Stomach (tissue), 9 donors: Measurements from ENCODE around the gene C3orf20. TPM values are rescaled to one million over a fixed set of nuclear protein-coding genes. Genes with fewer than 3 reads are reported as not detected.

Experiments
- DNase-seq, 2 donors: peaks; one replicate each; pipeline versions ENCODE4 v3.0.0 to v3.0.0-alpha.2; 2013 to 2019
- H3K27ac ChIP-seq, 5 donors: fragments of 200-600 bp in 4 of 5; sonication (generic) in 4 of 5; one replicate each; pipeline ENCODE4 v1.5.1; 2013 to 2019; ENCODE audit warnings: mild to moderate bottlenecking in 1 of 5, moderate library complexity in 1 of 5
- H3K27me3 ChIP-seq, 3 donors: fragments of 200-600 bp; sonication (generic); one replicate each; pipeline ENCODE4 v1.5.1; 2017 to 2019; ENCODE audit warnings: mixed run types in 1 of 3
- H3K36me3 ChIP-seq, 4 donors: fragments of 200-600 bp; sonication (generic); 1 replicate in 3 of 4; 2 replicates in 1 of 4; pipeline ENCODE4 v1.5.1; 2016 to 2019
- H3K4me1 ChIP-seq, 4 donors: fragments of 200-600 bp; sonication (generic); one replicate each; pipeline ENCODE4 v1.5.1; 2016 to 2019
- H3K4me3 ChIP-seq, 4 donors: fragments of 200-600 bp; sonication (generic) in 3 of 4; one replicate each; pipeline ENCODE4 v1.5.1; 2016 to 2019; ENCODE audit warnings: mild to moderate bottlenecking in 1 of 4
- H3K9me3 ChIP-seq, 4 donors: fragments of 200-600 bp; sonication (generic); one replicate each; pipeline ENCODE4 v1.5.1; 2016 to 2019
- EP300 ChIP-seq: sonication (generic); formaldehyde crosslinking; IDR thresholded peaks from one replicate; pipeline ENCODE4 v1.6.1; 2017; ENCODE audit warnings: antibody characterized with exemption
- POLR2A ChIP-seq, 4 donors: fragments of 450-650 bp; IDR thresholded peaks; one replicate each; pipeline ENCODE4 v1.6.1; 2016; ENCODE audit warnings: antibody characterized with exemption in 4 of 4, control low read depth in 2 of 4, mild to moderate bottlenecking in 1 of 4, moderate library complexity in 1 of 4
- POLR2AphosphoS5 ChIP-seq, 3 donors: sonication (generic); formaldehyde crosslinking; IDR thresholded peaks; one replicate each; pipeline ENCODE4 v1.6.1; 2016; ENCODE audit warnings: antibody characterized with exemption in 3 of 3
- WGBS, 5 donors: extraction: QIAGEN DNeasy Blood & Tissue Kit in 3 of 5; methylation state at CpG; one replicate each; pipeline versions ENCODE4 v1.1.5 to v1.1.7; 2013 to 2018; 5-methylcytosine and 5-hydroxymethylcytosine counted together
- intact Hi-C: fragments of 100-400 bp; cut with DNase I; formaldehyde crosslinking; loops from one replicate; pipeline ENCODE4 v1.15.1; 2023; ENCODE audit warnings: low total_unique reads
- polyA plus RNA-seq, 3 donors: library from polyadenylated mRNA; stranded (reverse); fragments of 200-250 nt; gene quantifications; one replicate each; pipeline ENCODE4 v1.2.3, GENCODE V29; 2013
- total RNA-seq, 5 donors: library from RNA; depleted of rRNA; stranded (reverse); fragments of >200 nt; gene quantifications; one replicate each; pipeline versions ENCODE4 v1.1.0 to v1.2.3, GENCODE V29; 2014 to 2016
- TF ChIP-seq, protein P1 (sequence below), 7 experiments: fragments of 450-650 bp in 4 of 7; fragments of 200-600 bp in 3 of 7; sonication (generic) in 3 of 7; IDR thresholded peaks; one replicate each; pipeline ENCODE4 v1.5.1; 2016 to 2019; ENCODE audit warnings: antibody characterized with exemption in 7 of 7, control low read depth in 2 of 7, mild to moderate bottlenecking in 1 of 7
- donor health status: healthy with polysubstance abuse.
- donor health status: Bipolar disorder and iron deficiency.
- donor health status: healthy.

The C3orf20 gene
- total and polyA plus RNA-seq, 8 donors: 0.37 TPM; not detected in 7

DNA sequence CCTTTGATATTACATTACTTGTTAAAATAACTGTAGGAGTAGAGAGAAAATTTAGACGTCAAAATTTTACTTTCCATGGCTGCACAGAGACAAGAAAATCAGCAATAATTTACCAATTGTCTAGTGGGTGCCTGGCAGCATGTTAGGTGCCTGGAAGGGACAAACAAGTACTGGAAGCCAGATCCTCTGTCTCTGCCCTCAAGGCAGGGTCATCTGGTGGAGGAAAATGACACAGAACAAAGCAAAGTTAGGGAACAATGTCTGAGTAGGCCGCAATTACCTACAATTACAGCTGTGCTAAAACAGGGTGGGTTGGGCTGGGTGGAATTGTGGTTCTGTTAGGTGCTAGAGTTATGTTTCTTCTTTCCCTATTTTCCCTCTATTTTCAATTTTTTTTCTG lies 16.0 kb upstream of the C3orf20 start:
- Histone ChIP-seq H3K9me3 (no peaks in the 10 kb centered on the region), H3K4me3 (no peak overlapping the region), H3K4me1 (peaks cover 4 to 8% (median 6%) of the 10 kb centered on the region in 4 donors), H3K27me3 (no peaks in the 10 kb centered on the region), H3K27ac (no peak overlapping the region), H3K36me3 (peaks cover 94 to 98% (median 96%) of the 10 kb centered on the region in 4 donors)
- intact Hi-C loops: no loop called here
- TF ChIP-seq POLR2AphosphoS5 (IDR thresholded peaks at IDR 0.05) (no peak), POLR2A (IDR thresholded peaks at IDR 0.05) (no peak), EP300 (no peak)
- TF ChIP-seq, protein P1, sequence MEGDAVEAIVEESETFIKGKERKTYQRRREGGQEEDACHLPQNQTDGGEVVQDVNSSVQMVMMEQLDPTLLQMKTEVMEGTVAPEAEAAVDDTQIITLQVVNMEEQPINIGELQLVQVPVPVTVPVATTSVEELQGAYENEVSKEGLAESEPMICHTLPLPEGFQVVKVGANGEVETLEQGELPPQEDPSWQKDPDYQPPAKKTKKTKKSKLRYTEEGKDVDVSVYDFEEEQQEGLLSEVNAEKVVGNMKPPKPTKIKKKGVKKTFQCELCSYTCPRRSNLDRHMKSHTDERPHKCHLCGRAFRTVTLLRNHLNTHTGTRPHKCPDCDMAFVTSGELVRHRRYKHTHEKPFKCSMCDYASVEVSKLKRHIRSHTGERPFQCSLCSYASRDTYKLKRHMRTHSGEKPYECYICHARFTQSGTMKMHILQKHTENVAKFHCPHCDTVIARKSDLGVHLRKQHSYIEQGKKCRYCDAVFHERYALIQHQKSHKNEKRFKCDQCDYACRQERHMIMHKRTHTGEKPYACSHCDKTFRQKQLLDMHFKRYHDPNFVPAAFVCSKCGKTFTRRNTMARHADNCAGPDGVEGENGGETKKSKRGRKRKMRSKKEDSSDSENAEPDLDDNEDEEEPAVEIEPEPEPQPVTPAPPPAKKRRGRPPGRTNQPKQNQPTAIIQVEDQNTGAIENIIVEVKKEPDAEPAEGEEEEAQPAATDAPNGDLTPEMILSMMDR (IDR thresholded peaks at IDR 0.05): no peak
- WGBS, 5 donors: 90 to 100% (median 92%) methylated on average over 2 of the region's 2 CpGs
- no peak for DNase-seq

DNA sequence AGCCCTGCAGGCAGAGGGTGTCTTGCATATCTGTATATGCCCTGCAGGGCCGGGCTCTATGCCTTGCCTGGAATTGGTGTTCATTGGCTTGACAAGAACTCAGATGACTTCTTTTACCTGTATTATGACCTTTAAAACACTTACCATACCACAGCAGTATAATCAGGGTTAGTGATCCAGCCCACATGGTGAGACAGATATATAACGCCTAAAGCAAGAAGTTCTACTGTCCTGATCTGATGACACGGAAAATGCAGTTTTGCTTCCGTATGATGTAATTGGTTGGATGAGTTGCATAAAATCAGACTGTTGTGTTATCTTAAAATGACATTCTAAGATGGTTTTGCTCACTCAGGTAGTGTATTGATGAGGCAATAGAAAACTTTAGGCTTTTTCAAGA lies 14.0 kb upstream of the C3orf20 start:
- DNase-seq: no peak
- intact Hi-C loops: no loop called here
- Histone ChIP-seq H3K27ac (no peak overlapping the region), H3K9me3 (no peaks in the 10 kb centered on the region), H3K4me1 (peaks cover 0 to 3% (median under 1%) of the 10 kb centered on the region in 4 donors), H3K36me3 (peaks cover 97 to 100% (median 100%) of the 10 kb centered on the region in 4 donors), H3K4me3 (no peak overlapping the region), H3K27me3 (no peaks in the 10 kb centered on the region)
- WGBS, 5 donors: 69 to 95% (median 82%) methylated on average over 4 of the region's 4 CpGs
- TF ChIP-seq, protein P1 (IDR thresholded peaks at IDR 0.05): no peak
- TF ChIP-seq EP300 (no peak), POLR2A (IDR thresholded peaks at IDR 0.05) (no peak), POLR2AphosphoS5 (IDR thresholded peaks at IDR 0.05) (no peak)

DNA sequence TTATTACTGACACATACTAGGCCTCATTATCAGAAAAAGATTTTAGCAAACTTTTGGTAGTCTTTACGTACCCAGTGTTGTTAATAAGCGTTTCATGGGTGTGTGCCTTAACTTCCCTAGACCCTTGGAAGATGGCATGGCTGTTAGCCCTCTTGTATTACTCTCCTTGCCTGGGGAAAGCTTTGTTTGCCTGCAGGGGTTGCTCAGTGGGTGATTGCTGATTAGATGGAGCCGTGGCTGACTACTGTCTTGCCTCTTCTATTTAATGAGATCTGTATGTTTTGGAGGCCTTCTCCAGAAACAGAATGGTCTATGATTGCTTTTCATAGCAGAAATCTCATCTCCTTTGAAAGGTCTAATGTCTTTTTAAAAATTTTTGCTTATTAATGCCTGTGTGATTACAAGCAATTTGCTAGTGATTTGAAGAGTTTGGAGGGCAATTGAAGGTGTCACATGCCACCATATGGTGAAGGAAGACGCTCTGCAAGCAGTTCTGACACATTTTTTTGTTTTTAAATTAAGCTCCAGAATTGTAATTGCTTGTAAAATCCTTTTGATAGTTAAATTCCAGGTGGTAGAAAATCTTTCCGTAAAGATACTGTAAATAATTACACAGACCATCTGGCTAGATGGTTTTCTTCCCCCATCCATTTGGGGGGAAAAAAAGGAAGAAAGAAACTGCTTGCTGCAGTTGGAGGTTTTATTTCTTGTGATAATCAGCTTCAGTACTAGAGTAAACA lies 11.4 kb upstream of the C3orf20 start:
- intact Hi-C loops: no loop called here
- WGBS, 5 donors: 63 to 70% (median 63%) methylated on average over 5 of the region's 5 CpGs
- TF ChIP-seq EP300: no peak
- TF ChIP-seq POLR2A (IDR thresholded peaks at IDR 0.05): no peak
- TF ChIP-seq, protein P1 (IDR thresholded peaks at IDR 0.05): no peak
- no peak for TF ChIP-seq POLR2AphosphoS5 (IDR thresholded peaks at IDR 0.05)

DNA sequence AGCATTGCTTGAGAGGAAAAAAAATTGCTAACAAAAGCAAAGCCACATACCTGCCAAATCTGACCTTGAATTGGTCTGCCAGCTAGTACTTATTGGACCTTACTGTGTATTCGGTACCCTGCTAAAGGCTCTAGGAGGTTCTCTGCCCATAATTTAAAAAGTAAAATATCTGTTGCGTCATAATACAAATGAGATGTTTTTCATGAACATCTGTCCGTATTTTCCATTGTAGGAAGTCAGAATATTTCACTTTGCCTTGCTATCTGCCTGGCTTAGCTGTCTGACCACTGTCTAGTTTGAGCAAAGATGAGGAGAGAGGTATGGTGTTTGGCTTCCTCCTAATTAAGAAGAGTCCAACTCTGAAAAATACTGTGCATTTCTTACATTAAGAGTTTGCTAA lies 10.8 kb upstream of the C3orf20 start:
- DNase-seq: no peak
- TF ChIP-seq, protein P1 (IDR thresholded peaks at IDR 0.05): no peak
- TF ChIP-seq EP300: no peak
- TF ChIP-seq POLR2AphosphoS5 (IDR thresholded peaks at IDR 0.05): no peak
- TF ChIP-seq POLR2A (IDR thresholded peaks at IDR 0.05): no peak
- H3K27ac ChIP-seq: no peak overlapping the region
- H3K27me3 ChIP-seq: no peaks in the 10 kb centered on the region
- peaks cover 0 to 9% (median 6%) of the 10 kb centered on the region in 4 donors for H3K4me1 ChIP-seq
- WGBS, 5 donors: 57 to 79% (median 66%) methylated on average over 3 of the region's 3 CpGs
- no peak overlapping the region for H3K4me3 ChIP-seq
- peaks cover 91 to 100% (median 100%) of the 10 kb centered on the region in 4 donors for H3K36me3 ChIP-seq
- H3K9me3 ChIP-seq: no peaks in the 10 kb centered on the region
- intact Hi-C loops: no loop called here

More for the DNA sequence above, 11.4 kb upstream of the C3orf20 start:
- H3K4me3 ChIP-seq: no peak overlapping the region
- H3K27ac ChIP-seq: no peak overlapping the region
- peaks cover 91 to 100% (median 100%) of the 10 kb centered on the region in 4 donors for H3K36me3 ChIP-seq
- H3K27me3 ChIP-seq: no peaks in the 10 kb centered on the region
- DNase-seq: no peak
- no peaks in the 10 kb centered on the region for H3K9me3 ChIP-seq
- H3K4me1 ChIP-seq: peaks cover 0 to 9% (median 3%) of the 10 kb centered on the region in 4 donors
